H9 (cell line): ENCODE measurements around the gene SQSTM1. TPM values are rescaled to one million over a fixed set of nuclear protein-coding genes. Genes with fewer than 3 reads are reported as not detected.

Experiments used
- DNase-seq: peaks from one replicate; pipeline ENCODE4 v3.0.0-alpha.2; 2017
- H2AFZ ChIP-seq: one replicate; pipeline ENCODE4 v1.6.1; 2013; ENCODE audit warnings: mild to moderate bottlenecking, low read length, control low read depth, moderate library complexity
- H2AK5ac ChIP-seq: 2 replicates; pipeline ENCODE4 v1.6.1; 2013; ENCODE audit warnings: low read length, control low read depth, mixed read lengths; ENCODE audit not compliant: insufficient read length
- H2BK120ac ChIP-seq: one replicate; pipeline ENCODE4 v1.6.1; 2013; ENCODE audit warnings: low read depth, mild to moderate bottlenecking, low read length, control low read depth, inconsistent platforms; ENCODE audit not compliant: poor library complexity, severe bottlenecking
- H2BK12ac ChIP-seq: 2 replicates; pipeline ENCODE4 v1.6.1; 2013; ENCODE audit warnings: low read length, control low read depth, mixed read lengths, low read depth; ENCODE audit not compliant: insufficient read length
- H2BK15ac ChIP-seq: 2 replicates; pipeline ENCODE4 v1.6.1; 2013; ENCODE audit warnings: low read depth, low read length, control low read depth
- H2BK20ac ChIP-seq: one replicate; pipeline ENCODE4 v1.6.1; 2013; ENCODE audit warnings: low read depth, mild to moderate bottlenecking, low read length, control low read depth, inconsistent platforms; ENCODE audit not compliant: poor library complexity, severe bottlenecking
- H2BK5ac ChIP-seq: 2 replicates; pipeline ENCODE4 v1.6.1; 2013; ENCODE audit warnings: low read length, control low read depth, mixed read lengths; ENCODE audit not compliant: insufficient read length
- H3K14ac ChIP-seq: 2 replicates; pipeline ENCODE4 v1.6.1; 2013; ENCODE audit warnings: low read length, control low read depth; ENCODE audit not compliant: insufficient read depth
- H3K18ac ChIP-seq: 2 replicates; pipeline ENCODE4 v1.6.1; 2013; ENCODE audit warnings: low read depth, mild to moderate bottlenecking, mixed read lengths, low read length, control low read depth; ENCODE audit not compliant: insufficient read length
- H3K23ac ChIP-seq: 2 replicates; pipeline ENCODE4 v1.6.1; 2013; ENCODE audit warnings: low read length, control low read depth, mixed read lengths, low read depth; ENCODE audit not compliant: insufficient read length
- H3K23me2 ChIP-seq: 2 replicates; pipeline ENCODE4 v1.6.1; 2013; ENCODE audit warnings: low read depth, mild to moderate bottlenecking, mixed read lengths, low read length, control low read depth; ENCODE audit not compliant: insufficient read length, poor library complexity, severe bottlenecking
- H3K27ac ChIP-seq: 2 replicates; pipeline ENCODE4 v1.5.1; 2013; ENCODE audit warnings: low read length, control low read depth, mixed read lengths, low read depth; ENCODE audit not compliant: insufficient read length
- H3K27me3 ChIP-seq: 2 replicates; pipeline ENCODE4 v1.6.1; 2013; ENCODE audit warnings: low read length, control low read depth, inconsistent platforms; ENCODE audit not compliant: insufficient read depth
- H3K4ac ChIP-seq: 2 replicates; pipeline ENCODE4 v1.6.1; 2013; ENCODE audit warnings: low read depth, mild to moderate bottlenecking, control low read depth, inconsistent platforms, low read length, moderate library complexity
- H3K4me1 ChIP-seq: 2 replicates; pipeline ENCODE4 v1.6.1; 2013; ENCODE audit warnings: low read length, control low read depth, inconsistent platforms; ENCODE audit not compliant: insufficient read depth
- H3K4me2 ChIP-seq: 2 replicates; pipeline ENCODE4 v1.6.1; 2013; ENCODE audit warnings: low read length, control low read depth, mixed read lengths; ENCODE audit not compliant: insufficient read length, insufficient read depth
- H3K56ac ChIP-seq: 2 replicates; pipeline ENCODE4 v1.6.1; 2013; ENCODE audit warnings: low read depth, mild to moderate bottlenecking, mixed read lengths, low read length, control low read depth; ENCODE audit not compliant: insufficient read length
- H3K79me1 ChIP-seq: 2 replicates; pipeline ENCODE4 v1.6.1; 2013; ENCODE audit warnings: low read depth, mild to moderate bottlenecking, moderate library complexity, low read length, control low read depth, inconsistent platforms; ENCODE audit not compliant: insufficient read depth, poor library complexity, severe bottlenecking
- H3K79me2 ChIP-seq: 2 replicates; pipeline ENCODE4 v1.6.1; 2013; ENCODE audit warnings: low read length, control low read depth, inconsistent platforms; ENCODE audit not compliant: insufficient read depth
- H3K9ac ChIP-seq: 2 replicates; pipeline ENCODE4 v1.6.1; 2013; ENCODE audit warnings: low read length, control low read depth, mixed read lengths; ENCODE audit not compliant: insufficient read length; ENCODE audit errors: extremely low read depth
- H3K9me3 ChIP-seq: one replicate; pipeline ENCODE4 v1.6.1; 2013; ENCODE audit warnings: low read depth, low read length, inconsistent platforms; ENCODE audit not compliant: control insufficient read depth
- H3T11ph ChIP-seq: one replicate; pipeline ENCODE4 v1.6.1; 2013; ENCODE audit warnings: mild to moderate bottlenecking, low read length, control low read depth, inconsistent platforms
- H4K20me1 ChIP-seq: one replicate; pipeline ENCODE4 v1.6.1; 2013; ENCODE audit not compliant: control insufficient read depth, insufficient read length, insufficient read depth
- H4K5ac ChIP-seq: 2 replicates; pipeline ENCODE4 v1.6.1; 2013; ENCODE audit warnings: low read depth, mild to moderate bottlenecking, mixed read lengths, low read length, control low read depth; ENCODE audit not compliant: insufficient read length
- H4K8ac ChIP-seq: replicated peaks from 2 replicates; pipeline ENCODE4 v1.6.1; 2013; ENCODE audit warnings: low read length, control low read depth, mixed read lengths, low read depth; ENCODE audit not compliant: insufficient read length
- H4K91ac ChIP-seq: 2 replicates; pipeline ENCODE4 v1.6.1; 2013; ENCODE audit warnings: low read depth, mild to moderate bottlenecking, moderate library complexity, mixed read lengths, low read length, control low read depth; ENCODE audit not compliant: insufficient read length
- H3K27ac Mint-ChIP-seq, 3 experiments: 2 replicates in 2 of 3; 3 replicates in 1 of 3; pipeline ENCODE4 v1.8.0; 2020 to 2021; ENCODE audit warnings: mixed read lengths in 3 of 3, mild to moderate bottlenecking in 1 of 3, moderate library complexity in 1 of 3
- H3K27me3 Mint-ChIP-seq: 2 replicates; pipeline ENCODE4 v1.8.0; 2021; ENCODE audit warnings: low read depth, mild to moderate bottlenecking, moderate library complexity, mixed read lengths
- H3K36me3 Mint-ChIP-seq, 3 experiments: 2 replicates in 2 of 3; 3 replicates in 1 of 3; pipeline ENCODE4 v1.8.0; 2020 to 2021; ENCODE audit warnings: low read depth in 3 of 3, mixed read lengths in 3 of 3; ENCODE audit not compliant: insufficient read depth in 1 of 3
- H3K4me1 Mint-ChIP-seq, 2 experiments: 2 replicates each; pipeline ENCODE4 v1.8.0; 2020; ENCODE audit warnings: mixed read lengths in 2 of 2
- H3K4me3 Mint-ChIP-seq, 2 experiments: 2 replicates in 1 of 2; 3 replicates in 1 of 2; pipeline ENCODE4 v1.8.0; 2020 to 2021; ENCODE audit warnings: mild to moderate bottlenecking in 2 of 2, mixed read lengths in 2 of 2, moderate library complexity in 1 of 2
- H3K9me3 Mint-ChIP-seq, 2 experiments: 2 replicates in 1 of 2; 3 replicates in 1 of 2; pipeline ENCODE4 v1.8.0; 2020; ENCODE audit warnings: mild to moderate bottlenecking in 2 of 2, mixed read lengths in 2 of 2, moderate library complexity in 1 of 2
- CTCF ChIP-seq: fragments of 200-600 bp; sonication (generic); conservative IDR thresholded peaks from 3 replicates; pipeline ENCODE4 v1.8.0; 2021; ENCODE audit warnings: antibody characterized with exemption, mild to moderate bottlenecking
- WGBS: extraction: QIAGEN DNeasy Blood & Tissue Kit; methylation state at CpG from one replicate; pipeline ENCODE4 v1.1.7; 2013; ENCODE audit warnings: missing lambda C conversion rate, low lambda C conversion rate, mixed read lengths; ENCODE audit not compliant: insufficient read length; ENCODE audit errors: extremely low coverage; 5-methylcytosine and 5-hydroxymethylcytosine counted together
- total RNA-seq: library from RNA; stranded (reverse); gene quantifications from 2 replicates; pipeline ENCODE4 v1.2.1, GENCODE V29; 2021

The SQSTM1 gene
- total RNA-seq, 1 experiment from 2014 or later: 144 TPM

GRCh38 chr5:179862891-179863290 lies 42.2 kb downstream of the SQSTM1 start:
- no peaks in the 10 kb centered on the region for H4K20me1 ChIP-seq
- Mint-ChIP-seq H3K9me3 (no peaks in the 10 kb centered on the region), H3K27ac (no peak overlapping the region; a peak in 1 of 7 replicates), H3K36me3 (peaks cover 12 to 39% (median 38%) of the 10 kb centered on the region in 3 experiments), H3K4me1 (peaks cover 20 to 22% of the 10 kb centered on the region in 2 experiments), H3K27me3 (peaks cover 10% of the 10 kb centered on the region), H3K4me3 (no peak overlapping the region; a peak in 1 of 5 replicates)
- no peaks in the 10 kb centered on the region for H3K27me3 ChIP-seq
- H2BK5ac ChIP-seq: no peak overlapping the region
- H2BK15ac ChIP-seq: no peak overlapping the region
- H4K8ac ChIP-seq: no peak overlapping the region
- H3K79me2 ChIP-seq: no peaks in the 10 kb centered on the region
- no peak overlapping the region for H3T11ph ChIP-seq
- no peak overlapping the region for H2BK20ac ChIP-seq
- H2AFZ ChIP-seq: no peak overlapping the region
- no peaks in the 10 kb centered on the region for H3K4me1 ChIP-seq
- DNase-seq: no peak
- H3K9me3 ChIP-seq: peaks cover 5% of the 10 kb centered on the region
- no peak overlapping the region for H3K4ac ChIP-seq
- H4K5ac ChIP-seq: no peak overlapping the region
- no peaks in the 10 kb centered on the region for H3K23me2 ChIP-seq
- H4K91ac ChIP-seq: no peak overlapping the region
- no peak overlapping the region for H3K4me2 ChIP-seq
- H3K14ac ChIP-seq: no peak overlapping the region
- no peak overlapping the region for H2BK12ac ChIP-seq
- no peak overlapping the region for H3K27ac ChIP-seq
- H3K18ac ChIP-seq: no peak overlapping the region
- WGBS: no CpG with 5 or more reads among the region's 9 CpGs
- no peak overlapping the region for H2BK120ac ChIP-seq
- H3K23ac ChIP-seq: no peak overlapping the region
- no peak overlapping the region for H3K56ac ChIP-seq
- no peak overlapping the region for H3K9ac ChIP-seq
- no peak for TF ChIP-seq CTCF
- H3K79me1 ChIP-seq: no peaks in the 10 kb centered on the region
- H2AK5ac ChIP-seq: no peak overlapping the region
